ENCODE data around the gene RAPGEF4.

Gene RAPGEF4

DNA sequence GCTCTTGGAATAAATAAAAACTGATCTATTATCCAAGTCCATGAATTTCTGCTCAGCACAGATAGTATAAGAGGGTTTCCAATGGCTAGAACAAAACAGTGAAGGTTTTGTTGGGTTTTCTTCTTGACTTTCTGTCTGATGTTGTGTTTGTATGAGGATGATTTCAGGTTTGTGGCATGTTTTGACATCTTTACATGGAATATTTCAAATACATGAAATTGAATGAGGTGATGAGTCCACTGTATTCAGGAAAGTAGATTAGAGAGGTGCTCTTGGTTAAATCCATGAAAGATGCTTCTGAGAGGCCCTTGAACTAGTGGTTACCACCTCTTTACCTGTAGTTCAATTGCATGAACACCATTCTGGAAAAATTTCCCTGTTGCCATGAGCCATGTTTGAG, 84.3 kb downstream of the RAPGEF4 start:
- no peak for DNase-seq (ENCODE audit: low read depth)
- no peak for TF ChIP-seq CTCF (IDR thresholded peaks at IDR 0.05; ENCODE audit: control insufficient read depth, extremely low read depth, insufficient read depth)
- H3K4me3 ChIP-seq (ENCODE audit: low read depth, low read length), result no peak overlapping the region

DNA sequence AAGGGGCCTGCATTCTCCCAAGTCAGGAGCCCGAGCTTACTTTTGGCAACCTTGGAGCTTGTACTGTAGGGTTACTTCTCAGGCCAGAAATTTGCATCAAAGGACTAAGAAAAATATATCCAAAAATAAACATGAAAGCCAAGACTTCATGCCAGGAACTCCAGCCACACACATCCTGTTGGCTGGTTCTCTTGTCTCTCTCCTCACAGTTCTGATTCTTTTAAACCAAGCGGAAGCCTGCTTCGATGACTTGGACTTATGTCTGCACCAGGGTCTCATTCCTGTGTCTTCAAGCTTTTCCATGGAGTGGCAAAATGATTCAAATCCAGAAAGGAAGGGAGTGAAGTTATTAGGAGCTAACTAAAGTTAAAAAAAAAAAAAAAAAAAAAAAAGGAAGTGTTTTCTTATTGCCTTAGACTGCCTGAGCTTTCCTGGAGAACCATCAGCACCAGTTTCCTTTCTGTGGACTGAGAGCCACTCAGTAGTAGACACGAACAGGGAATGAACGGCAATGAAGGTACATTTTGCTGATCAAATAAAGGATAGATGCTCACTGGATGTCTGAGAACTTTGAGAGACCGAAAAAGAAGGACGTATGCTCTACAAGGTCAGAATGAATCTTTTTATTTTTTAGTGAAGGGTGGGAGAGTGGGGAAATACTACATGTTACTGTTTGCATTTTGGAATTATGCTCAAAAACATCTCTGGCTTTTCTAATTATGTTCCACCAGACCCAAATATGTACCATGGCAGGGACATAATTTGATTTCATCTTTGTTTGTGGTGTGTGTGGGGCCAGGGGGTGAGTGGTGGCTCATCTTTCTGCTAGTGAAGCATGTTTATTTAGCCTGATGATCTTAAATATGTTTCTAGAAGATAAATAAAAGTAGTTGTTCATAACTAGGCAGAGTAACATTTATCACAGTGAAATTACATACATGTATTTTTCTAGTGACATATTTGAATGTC, 86.0 kb downstream of the RAPGEF4 start:
- no peak overlapping the region for H3K4me3 ChIP-seq (ENCODE audit: low read depth, low read length)
- no peak for DNase-seq (ENCODE audit: low read depth)
- no peak for TF ChIP-seq CTCF (IDR thresholded peaks at IDR 0.05; ENCODE audit: control insufficient read depth, extremely low read depth, insufficient read depth)

DNA sequence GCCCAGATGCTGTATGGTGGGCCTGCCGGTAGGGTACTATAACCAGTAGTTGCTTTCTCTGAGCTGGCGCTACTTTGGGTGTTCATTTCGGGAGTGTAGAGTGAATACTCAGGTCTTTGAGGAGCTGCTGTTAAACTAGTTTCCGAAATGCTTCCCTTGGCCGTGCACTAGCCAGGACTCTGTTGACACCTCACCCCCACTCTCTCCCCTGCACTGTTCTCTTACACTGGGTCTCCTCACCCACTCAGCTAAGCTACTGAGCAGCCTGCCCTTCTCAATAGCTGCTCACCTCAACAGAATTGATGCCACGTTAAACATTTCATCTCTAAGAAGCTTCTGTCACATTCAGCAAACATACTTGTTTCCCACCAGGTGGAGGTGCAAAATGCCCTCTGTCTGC, 86.9 kb downstream of the RAPGEF4 start:
- DNase-seq (ENCODE audit: low read depth), result no peak
- TF ChIP-seq CTCF (IDR thresholded peaks at IDR 0.05; ENCODE audit: control insufficient read depth, extremely low read depth, insufficient read depth), result no peak
- H3K4me3 ChIP-seq (ENCODE audit: low read depth, low read length), result no peak overlapping the region

DNA sequence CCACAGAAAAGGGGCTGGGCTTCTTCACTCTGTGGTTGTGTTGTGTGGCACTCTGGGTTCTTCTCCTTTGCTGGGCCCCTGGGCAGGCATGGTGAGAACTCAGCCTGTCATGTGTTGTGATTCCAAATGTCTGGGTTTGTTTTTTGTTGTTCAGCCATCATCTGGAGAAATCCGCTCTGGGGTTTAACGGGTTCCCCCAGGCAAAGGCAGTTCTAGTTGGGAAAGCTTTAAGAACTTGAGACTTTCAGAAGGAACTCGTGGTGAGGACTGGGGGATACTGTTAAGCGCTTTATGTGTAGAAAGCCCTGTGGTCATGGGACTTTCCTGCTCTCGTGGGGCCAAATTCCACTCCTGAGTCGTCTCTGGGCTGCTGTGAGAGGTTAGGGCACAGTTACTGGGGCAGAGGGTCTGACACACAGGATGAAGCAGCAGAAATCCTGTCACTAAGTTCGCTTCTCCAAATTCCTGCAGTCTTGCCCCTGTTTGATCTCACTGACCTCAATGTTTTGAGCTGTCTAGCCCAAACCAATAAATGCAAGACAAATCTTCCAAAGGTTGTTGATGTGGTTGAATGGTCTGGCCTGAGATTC, 87.7 kb downstream of the RAPGEF4 start:
- H3K4me3 ChIP-seq (ENCODE audit: low read depth, low read length), result no peak overlapping the region
- no peak for TF ChIP-seq CTCF (IDR thresholded peaks at IDR 0.05; ENCODE audit: control insufficient read depth, extremely low read depth, insufficient read depth)
- DNase-seq (ENCODE audit: low read depth), result no peak

DNA sequence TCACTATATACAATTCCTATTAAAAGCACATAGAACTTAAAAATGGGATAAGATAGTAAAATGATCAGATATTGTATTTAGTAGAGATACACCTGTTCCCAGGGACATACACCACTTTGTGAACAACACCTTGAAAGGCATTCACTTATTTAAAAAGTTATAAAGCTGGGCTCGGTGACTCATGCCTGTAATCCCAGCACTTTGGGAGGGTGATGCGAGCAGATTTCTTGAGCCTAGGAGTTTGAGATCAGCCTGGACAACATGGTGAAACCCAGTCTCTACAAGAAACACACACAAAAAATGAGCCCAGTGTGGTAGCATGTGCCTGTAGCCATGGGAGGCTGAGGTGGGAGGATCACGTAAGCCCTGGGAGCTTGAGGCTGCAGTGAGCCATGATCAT, 90.9 kb downstream of the RAPGEF4 start:
- TF ChIP-seq CTCF (IDR thresholded peaks at IDR 0.05; ENCODE audit: control insufficient read depth, extremely low read depth, insufficient read depth), result no peak
- DNase-seq (ENCODE audit: low read depth), result no peak
- no peak overlapping the region for H3K4me3 ChIP-seq (ENCODE audit: low read depth, low read length)

GRCh38 chr2:172829229-172829628, 93.6 kb downstream of the RAPGEF4 start:
- no peak for TF ChIP-seq CTCF (IDR thresholded peaks at IDR 0.05; ENCODE audit: control insufficient read depth, extremely low read depth, insufficient read depth)
- DNase-seq (ENCODE audit: low read depth), result no peak
- no peak overlapping the region for H3K4me3 ChIP-seq (ENCODE audit: low read depth, low read length)
